ENCODE results near the gene UNC45B.

Gene UNC45B

DNA sequence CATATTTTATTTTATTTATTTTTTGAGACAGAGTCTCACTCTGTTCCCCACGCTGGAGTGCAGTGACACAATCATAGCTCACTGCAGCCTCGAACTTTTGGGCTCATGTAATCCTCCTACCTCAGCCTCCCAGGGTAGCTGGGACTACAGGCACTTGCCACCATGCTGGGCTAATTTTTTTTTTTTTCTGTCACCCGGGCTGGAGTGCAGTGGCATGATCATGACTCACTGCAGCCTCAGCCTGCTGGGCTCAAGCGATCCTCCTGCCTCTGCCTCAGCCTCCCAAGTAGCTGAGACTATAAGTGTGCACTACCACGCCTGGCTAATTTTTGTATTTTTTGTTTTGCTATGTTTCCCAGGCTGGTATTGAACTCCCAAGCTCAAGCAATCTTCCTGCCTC lies 17.1 kb downstream of the UNC45B start:
- Histone ChIP-seq H3K27ac (ENCODE audit: poor library complexity, severe bottlenecking) (no peak overlapping the region), H3K36me3 (ENCODE audit: low read depth) (no peaks in the 10 kb centered on the region), H3K4me3 (ENCODE audit: severe bottlenecking) (no peak overlapping the region), H3K9me3 (ENCODE audit: severe bottlenecking) (no peaks in the 10 kb centered on the region), H3K4me1 (ENCODE audit: insufficient read depth, poor library complexity, severe bottlenecking) (peaks cover 7% of the 10 kb centered on the region), H3K27me3 (ENCODE audit: insufficient read depth, poor library complexity, severe bottlenecking) (peaks cover 4% of the 10 kb centered on the region)
- DNase-seq (ENCODE audit: low spot score), result no peak
- ATAC-seq (ENCODE audit: low read depth), result no peak
- TF ChIP-seq, protein P1, sequence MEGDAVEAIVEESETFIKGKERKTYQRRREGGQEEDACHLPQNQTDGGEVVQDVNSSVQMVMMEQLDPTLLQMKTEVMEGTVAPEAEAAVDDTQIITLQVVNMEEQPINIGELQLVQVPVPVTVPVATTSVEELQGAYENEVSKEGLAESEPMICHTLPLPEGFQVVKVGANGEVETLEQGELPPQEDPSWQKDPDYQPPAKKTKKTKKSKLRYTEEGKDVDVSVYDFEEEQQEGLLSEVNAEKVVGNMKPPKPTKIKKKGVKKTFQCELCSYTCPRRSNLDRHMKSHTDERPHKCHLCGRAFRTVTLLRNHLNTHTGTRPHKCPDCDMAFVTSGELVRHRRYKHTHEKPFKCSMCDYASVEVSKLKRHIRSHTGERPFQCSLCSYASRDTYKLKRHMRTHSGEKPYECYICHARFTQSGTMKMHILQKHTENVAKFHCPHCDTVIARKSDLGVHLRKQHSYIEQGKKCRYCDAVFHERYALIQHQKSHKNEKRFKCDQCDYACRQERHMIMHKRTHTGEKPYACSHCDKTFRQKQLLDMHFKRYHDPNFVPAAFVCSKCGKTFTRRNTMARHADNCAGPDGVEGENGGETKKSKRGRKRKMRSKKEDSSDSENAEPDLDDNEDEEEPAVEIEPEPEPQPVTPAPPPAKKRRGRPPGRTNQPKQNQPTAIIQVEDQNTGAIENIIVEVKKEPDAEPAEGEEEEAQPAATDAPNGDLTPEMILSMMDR (IDR thresholded peaks at IDR 0.05; ENCODE audit: poor library complexity, severe bottlenecking), result no peak

GRCh38 chr17:35166526-35166925 lies 18.9 kb downstream of the UNC45B start:
- H3K27ac ChIP-seq (ENCODE audit: poor library complexity, severe bottlenecking), result no peak overlapping the region
- DNase-seq (ENCODE audit: low spot score) (no peak), ATAC-seq (ENCODE audit: low read depth) (no peak)
- TF ChIP-seq, protein P1 (IDR thresholded peaks at IDR 0.05; ENCODE audit: poor library complexity, severe bottlenecking), result no peak
- peaks cover 4% of the 10 kb centered on the region for H3K27me3 ChIP-seq (ENCODE audit: insufficient read depth, poor library complexity, severe bottlenecking)
- peaks cover under 1% of the 10 kb centered on the region for H3K4me1 ChIP-seq (ENCODE audit: insufficient read depth, poor library complexity, severe bottlenecking)
- no peak overlapping the region for H3K4me3 ChIP-seq (ENCODE audit: severe bottlenecking)
- H3K9me3 ChIP-seq (ENCODE audit: severe bottlenecking), result no peaks in the 10 kb centered on the region
- H3K36me3 ChIP-seq (ENCODE audit: low read depth), result no peaks in the 10 kb centered on the region

DNA sequence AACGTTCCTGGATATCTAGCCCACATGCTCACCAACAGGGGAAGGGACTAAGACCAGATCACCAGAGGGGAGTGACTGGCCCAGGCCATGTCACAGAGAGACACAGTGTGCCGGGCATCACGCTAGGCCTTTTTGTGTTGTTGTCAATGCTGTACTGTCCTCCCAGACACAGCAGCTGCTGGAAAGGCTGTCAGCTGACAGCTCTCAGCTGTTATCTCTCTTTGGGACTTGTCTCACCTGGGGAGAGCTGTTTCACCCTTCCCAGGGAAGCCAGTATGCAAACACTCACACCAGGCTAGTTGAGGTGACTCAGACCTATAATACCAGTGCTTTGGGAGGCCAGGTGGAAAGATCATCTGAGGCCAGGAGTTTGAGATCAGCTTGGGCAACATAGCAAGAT lies 19.4 kb downstream of the UNC45B start:
- no peak overlapping the region for H3K27ac ChIP-seq (ENCODE audit: poor library complexity, severe bottlenecking)
- peaks cover 4% of the 10 kb centered on the region for H3K4me1 ChIP-seq (ENCODE audit: insufficient read depth, poor library complexity, severe bottlenecking)
- no peak overlapping the region for H3K4me3 ChIP-seq (ENCODE audit: severe bottlenecking)
- TF ChIP-seq, protein P1 (IDR thresholded peaks at IDR 0.05; ENCODE audit: poor library complexity, severe bottlenecking), result no peak
- no peak for DNase-seq (ENCODE audit: low spot score)
- no peaks in the 10 kb centered on the region for H3K9me3 ChIP-seq (ENCODE audit: severe bottlenecking)
- no peaks in the 10 kb centered on the region for H3K36me3 ChIP-seq (ENCODE audit: low read depth)
- ATAC-seq (ENCODE audit: low read depth), result peak; percentile 42; the same call in 1 of the 3 replicates
- peaks cover 4% of the 10 kb centered on the region for H3K27me3 ChIP-seq (ENCODE audit: insufficient read depth, poor library complexity, severe bottlenecking)

- H3K4me1 ChIP-seq (ENCODE audit: insufficient read depth, poor library complexity, severe bottlenecking), result peaks cover 4% of the 10 kb centered on the region
- H3K4me3 ChIP-seq (ENCODE audit: severe bottlenecking), result no peak overlapping the region
- DNase-seq (ENCODE audit: low spot score) (no peak), ATAC-seq (ENCODE audit: low read depth) (no peak)
- TF ChIP-seq, protein P1 (IDR thresholded peaks at IDR 0.05; ENCODE audit: poor library complexity, severe bottlenecking), result no peak
- H3K27ac ChIP-seq (ENCODE audit: poor library complexity, severe bottlenecking), result no peak overlapping the region
- no peaks in the 10 kb centered on the region for H3K9me3 ChIP-seq (ENCODE audit: severe bottlenecking)
- H3K36me3 ChIP-seq (ENCODE audit: low read depth), result no peaks in the 10 kb centered on the region
- peaks cover 4% of the 10 kb centered on the region for H3K27me3 ChIP-seq (ENCODE audit: insufficient read depth, poor library complexity, severe bottlenecking)
These were observed 20.0 kb downstream of the UNC45B start for GRCh38 chr17:35167666-35168065.

DNA sequence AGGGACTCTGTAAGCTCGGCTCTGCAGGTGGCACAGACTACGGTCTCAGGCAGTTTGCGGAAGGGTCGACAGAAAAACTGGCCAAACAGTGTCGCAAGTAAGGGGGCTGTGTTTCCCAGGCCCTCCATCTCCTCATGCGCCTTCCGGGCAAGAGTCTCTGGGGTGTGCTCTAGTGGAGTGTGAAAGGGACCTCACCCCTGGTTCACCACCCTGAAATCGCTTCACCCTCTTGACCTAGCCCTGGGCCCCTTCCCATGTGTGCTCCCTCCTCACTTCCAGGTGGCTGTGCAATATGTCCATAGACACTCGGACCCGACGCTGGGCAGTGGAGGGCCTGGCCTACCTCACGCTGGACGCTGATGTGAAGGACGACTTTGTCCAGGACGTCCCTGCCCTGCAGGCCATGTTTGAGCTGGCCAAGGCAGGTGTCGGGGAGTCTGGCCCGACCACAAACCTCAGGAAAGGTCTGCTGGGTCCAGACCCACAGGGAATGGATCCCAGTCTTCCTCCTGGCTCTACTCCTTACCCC lies 22.3 kb downstream of the UNC45B start:
- H3K27ac ChIP-seq (ENCODE audit: poor library complexity, severe bottlenecking), result no peak overlapping the region
- no peak for DNase-seq (ENCODE audit: low spot score)
- H3K4me3 ChIP-seq (ENCODE audit: severe bottlenecking), result no peak overlapping the region
- peaks cover 4% of the 10 kb centered on the region for H3K4me1 ChIP-seq (ENCODE audit: insufficient read depth, poor library complexity, severe bottlenecking)
- no peaks in the 10 kb centered on the region for H3K9me3 ChIP-seq (ENCODE audit: severe bottlenecking)
- no peaks in the 10 kb centered on the region for H3K27me3 ChIP-seq (ENCODE audit: insufficient read depth, poor library complexity, severe bottlenecking)
- TF ChIP-seq, protein P1 (IDR thresholded peaks at IDR 0.05; ENCODE audit: poor library complexity, severe bottlenecking), result no peak
- H3K36me3 ChIP-seq (ENCODE audit: low read depth), result no peaks in the 10 kb centered on the region
- ATAC-seq (ENCODE audit: low read depth), result no peak
